HL-60 (cell line): ENCODE measurements around the gene MYMK.

Source experiments
- CTCF ChIP-seq: IDR thresholded peaks from one replicate; pipeline ENCODE4 v1.5.1; 2011; ENCODE audit warnings: low read length, control low read depth, inconsistent platforms; ENCODE audit not compliant: insufficient read depth
- POLR2AphosphoS5 ChIP-seq: IDR thresholded peaks from 2 replicates; pipeline ENCODE4 v1.6.1; 2012; ENCODE audit warnings: low read depth
- REST ChIP-seq: IDR thresholded peaks from 2 replicates; pipeline ENCODE4 v1.6.1; 2012; ENCODE audit warnings: low read depth; ENCODE audit not compliant: insufficient replicate concordance

DNA sequence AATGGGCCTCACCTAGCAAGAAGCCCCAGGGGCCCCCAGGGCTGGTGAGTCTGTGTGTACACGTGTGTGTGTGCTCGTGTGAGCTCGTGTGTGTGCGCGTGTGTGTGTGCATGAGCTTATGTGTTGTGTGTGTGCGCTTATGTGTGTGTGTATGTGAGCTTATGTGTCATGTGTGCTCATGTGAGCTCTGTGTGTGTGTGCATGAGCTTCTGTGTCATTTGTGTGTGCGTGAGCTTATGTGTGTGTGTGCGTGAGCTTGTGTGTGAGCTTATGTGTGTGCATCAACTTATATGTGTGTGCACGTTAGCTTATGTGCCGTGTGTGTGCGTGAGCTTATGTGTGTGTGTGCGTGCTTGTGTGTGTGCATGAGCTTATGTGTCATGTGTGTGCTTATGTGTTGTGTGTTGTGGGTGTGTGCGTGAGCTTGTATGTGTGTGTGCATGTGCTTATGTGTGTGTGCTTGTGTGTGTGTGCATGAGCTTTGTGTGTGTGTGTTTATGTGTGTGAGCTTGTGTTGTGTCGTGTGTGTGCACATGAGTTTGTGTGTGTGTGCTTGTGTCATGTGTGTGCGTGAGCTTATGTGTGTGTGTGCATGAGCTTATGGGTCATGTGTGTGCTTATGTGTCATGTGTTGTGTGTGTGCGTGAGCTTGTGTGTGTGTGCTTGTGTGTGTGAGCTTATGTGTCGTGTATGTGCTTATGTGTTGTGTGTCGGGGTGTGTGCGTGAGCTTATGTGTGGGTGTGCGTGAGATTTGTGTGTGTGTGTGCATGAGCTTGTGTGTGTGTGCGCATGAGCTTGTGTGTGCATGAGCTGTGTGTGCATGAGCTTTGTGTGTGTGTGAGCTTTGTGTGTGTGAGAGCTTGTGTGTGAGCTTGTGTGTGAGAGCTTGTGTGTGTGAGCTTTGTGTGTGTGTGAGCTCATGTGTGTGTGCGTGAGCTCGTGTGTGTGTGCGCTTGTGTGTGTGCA, 29.1 kb downstream of the MYMK start:
- TF ChIP-seq CTCF (no peak), POLR2AphosphoS5 (no peak), REST (no peak)
